Peyer's patch (tissue), 4 donors: Measurements from ENCODE around the gene TCF7L1. TPM values are rescaled to one million over a fixed set of nuclear protein-coding genes. Genes with fewer than 3 reads are reported as not detected.
"Not testable (repeated sequence)": the region's sequence is repeated elsewhere in the genome, so short reads cannot be mapped to it uniquely, and the experiment has no call there.

Experiments used
- DNase-seq, 3 donors: peaks; one replicate each; pipeline ENCODE4 v3.0.0-alpha.2; 2017 to 2019
- H3K27ac ChIP-seq, 4 donors: fragments of 200-600 bp; sonication (generic); one replicate each; pipeline ENCODE4 v1.5.1; 2016 to 2019
- H3K27me3 ChIP-seq, 2 donors: fragments of 200-600 bp; sonication (generic); one replicate each; pipeline ENCODE4 v1.5.1; 2019
- H3K36me3 ChIP-seq, 3 donors: fragments of 200-600 bp; sonication (generic); one replicate each; pipeline ENCODE4 v1.5.1; 2016 to 2019
- H3K4me1 ChIP-seq, 4 donors: fragments of 200-600 bp; sonication (generic); one replicate each; pipeline ENCODE4 v1.5.1; 2016 to 2019
- H3K4me3 ChIP-seq, 4 donors: fragments of 200-600 bp; sonication (generic); 1 replicate in 3 of 4; 2 replicates in 1 of 4; pipeline ENCODE4 v1.5.1; 2016 to 2019; ENCODE audit warnings: mild to moderate bottlenecking in 1 of 4
- H3K9me3 ChIP-seq, 4 donors: fragments of 200-600 bp; sonication (generic); one replicate each; pipeline ENCODE4 v1.5.1; 2016 to 2019; ENCODE audit warnings: mild to moderate bottlenecking in 1 of 4
- CTCF ChIP-seq, 6 experiments: fragments of 450-650 bp in 4 of 6; fragments of 200-600 bp in 2 of 6; sonication (generic) in 1 of 6; IDR thresholded peaks; one replicate each; pipeline ENCODE4 v1.5.1; 2017 to 2019; ENCODE audit warnings: antibody characterized with exemption in 6 of 6, mild to moderate bottlenecking in 3 of 6, moderate library complexity in 1 of 6
- POLR2A ChIP-seq, 2 donors: fragments of 450-650 bp; IDR thresholded peaks; one replicate each; pipeline ENCODE4 v1.5.1; 2017; ENCODE audit warnings: antibody characterized with exemption in 2 of 2, mild to moderate bottlenecking in 2 of 2, moderate library complexity in 2 of 2
- total RNA-seq, 4 donors: library from RNA; depleted of rRNA; stranded (reverse); fragments of >200 nt; gene quantifications; one replicate each; pipeline ENCODE4 v1.1.0, GENCODE V29; 2016

The TCF7L1 gene
- total RNA-seq, 4 donors from 2014 or later = 0.35 to 5.8 (median 1.7) TPM

GRCh38 chr2:85308896-85309555 is 175.8 kb downstream of the TCF7L1 start:
- TF ChIP-seq CTCF (IDR thresholded peaks at IDR 0.05) (no peak), POLR2A (IDR thresholded peaks at IDR 0.05) (no peak)
- Histone ChIP-seq H3K27ac (peak overlapping the region; percentile 11 to 41 (median 28)), H3K36me3 (peaks cover 0 to 12% (median 0%) of the 10 kb centered on the region in 3 donors)

GRCh38 chr2:85309699-85310321 is 176.6 kb downstream of the TCF7L1 start:
- Histone ChIP-seq H3K4me1 (peaks cover 0 to 39% (median 9%) of the 10 kb centered on the region in 4 donors), H3K27ac (peak overlapping the region in 3 of 4 donors; percentile 11 to 35 (median 21)), H3K4me3 (peak overlapping the region in 1 of 4 donors; percentile 1), H3K27me3 (no peaks in the 10 kb centered on the region), H3K9me3 (no peaks in the 10 kb centered on the region), H3K36me3 (peaks cover 0 to 17% (median 0%) of the 10 kb centered on the region in 3 donors)
- DNase-seq = peak in 1 of 3 donors; percentile 31
- TF ChIP-seq POLR2A (IDR thresholded peaks at IDR 0.05) (no peak), CTCF (IDR thresholded peaks at IDR 0.05) (no peak)

More at GRCh38 chr2:85308896-85309555, 175.8 kb downstream of the TCF7L1 start:
- H3K4me3 ChIP-seq = peak overlapping the region in 1 of 4 donors; percentile 7
- peak; percentile 31 to 65 (median 65) for DNase-seq
- peaks cover 0 to 39% (median 9%) of the 10 kb centered on the region in 4 donors for H3K4me1 ChIP-seq
- no peaks in the 10 kb centered on the region for H3K27me3 ChIP-seq
- H3K9me3 ChIP-seq = no peaks in the 10 kb centered on the region

- H3K4me1 ChIP-seq = peaks cover 0 to 39% (median 9%) of the 10 kb centered on the region in 4 donors
- DNase-seq = no peak
- H3K27ac ChIP-seq = no peak overlapping the region
- TF ChIP-seq POLR2A (IDR thresholded peaks at IDR 0.05) = no peak
- TF ChIP-seq CTCF (IDR thresholded peaks at IDR 0.05) = no peak
- H3K4me3 ChIP-seq = no peak overlapping the region
- H3K9me3 ChIP-seq = no peaks in the 10 kb centered on the region
- no peaks in the 10 kb centered on the region for H3K27me3 ChIP-seq
- H3K36me3 ChIP-seq = peaks cover 0 to 21% (median 0%) of the 10 kb centered on the region in 3 donors
Measured at GRCh38 chr2:85310330-85310729, 177.1 kb downstream of the TCF7L1 start.

GRCh38 chr2:85312404-85312803 is 179.2 kb downstream of the TCF7L1 start:
- H3K4me1 ChIP-seq = peaks cover 0 to 29% (median 9%) of the 10 kb centered on the region in 4 donors
- TF ChIP-seq POLR2A (IDR thresholded peaks at IDR 0.05) = no peak
- no peak for TF ChIP-seq CTCF (IDR thresholded peaks at IDR 0.05)
- H3K9me3 ChIP-seq = no peaks in the 10 kb centered on the region
- no peak overlapping the region for H3K4me3 ChIP-seq
- no peak overlapping the region for H3K27ac ChIP-seq
- no peaks in the 10 kb centered on the region for H3K27me3 ChIP-seq
- peaks cover 0 to 31% (median 0%) of the 10 kb centered on the region in 3 donors for H3K36me3 ChIP-seq
- DNase-seq = no peak

GRCh38 chr2:85314884-85315242 is 181.7 kb downstream of the TCF7L1 start:
- Histone ChIP-seq H3K27me3 (no peaks in the 10 kb centered on the region), H3K4me1 (peaks cover 0 to 11% (median 2%) of the 10 kb centered on the region in 4 donors), H3K9me3 (no peaks in the 10 kb centered on the region), H3K4me3 (no peak overlapping the region), H3K27ac (peak overlapping the region in 3 of 4 donors; percentile 24 to 65 (median 36)), H3K36me3 (peaks cover 0 to 56% (median 0%) of the 10 kb centered on the region in 3 donors)
- no peak for TF ChIP-seq POLR2A (IDR thresholded peaks at IDR 0.05)
- no peak for TF ChIP-seq CTCF (IDR thresholded peaks at IDR 0.05)
- DNase-seq = peak in 2 of 3 donors; percentile 77 to 80

- not testable (repeated sequence) for H3K27me3 ChIP-seq, H3K9me3 ChIP-seq, DNase-seq, H3K27ac ChIP-seq, H3K4me1 ChIP-seq, H3K4me3 ChIP-seq
- H3K36me3 ChIP-seq = peaks cover 0 to 66% (median 0%) of the 10 kb centered on the region in 3 donors
Measured at GRCh38 chr2:85315921-85316320, 182.7 kb downstream of the TCF7L1 start.
